PC-3 (cell line): ENCODE results near the gene PRR27.

ENCODE experiments used
- CTCF ChIP-seq: fragments of 300-600 bp; sonication (generic); conservative IDR thresholded peaks from 2 replicates; pipeline ENCODE4 v1.5.1; 2017; ENCODE audit warnings: antibody characterized with exemption, low read depth, mild to moderate bottlenecking, low read length
- EZH2 ChIP-seq: fragments of 300-600 bp; sonication (generic); IDR thresholded peaks from one replicate; pipeline ENCODE4 v1.6.1; 2017; ENCODE audit warnings: antibody characterized with exemption, mild to moderate bottlenecking, low read length; ENCODE audit not compliant: unreplicated experiment

- TF ChIP-seq CTCF (no peak), EZH2 (no peak)
Measured at GRCh38 chr4:70177090-70177489, 23.1 kb downstream of the PRR27 start.
